HG02623 (cell line): ENCODE results near the gene LENEP.

Experiments used
- ATAC-seq: cut with Tn5 transposase; IDR thresholded peaks from one replicate; pipeline ENCODE4 v1.9.1; 2021; ENCODE audit warnings: moderate library complexity; ENCODE audit not compliant: unreplicated experiment

The LENEP gene

DNA sequence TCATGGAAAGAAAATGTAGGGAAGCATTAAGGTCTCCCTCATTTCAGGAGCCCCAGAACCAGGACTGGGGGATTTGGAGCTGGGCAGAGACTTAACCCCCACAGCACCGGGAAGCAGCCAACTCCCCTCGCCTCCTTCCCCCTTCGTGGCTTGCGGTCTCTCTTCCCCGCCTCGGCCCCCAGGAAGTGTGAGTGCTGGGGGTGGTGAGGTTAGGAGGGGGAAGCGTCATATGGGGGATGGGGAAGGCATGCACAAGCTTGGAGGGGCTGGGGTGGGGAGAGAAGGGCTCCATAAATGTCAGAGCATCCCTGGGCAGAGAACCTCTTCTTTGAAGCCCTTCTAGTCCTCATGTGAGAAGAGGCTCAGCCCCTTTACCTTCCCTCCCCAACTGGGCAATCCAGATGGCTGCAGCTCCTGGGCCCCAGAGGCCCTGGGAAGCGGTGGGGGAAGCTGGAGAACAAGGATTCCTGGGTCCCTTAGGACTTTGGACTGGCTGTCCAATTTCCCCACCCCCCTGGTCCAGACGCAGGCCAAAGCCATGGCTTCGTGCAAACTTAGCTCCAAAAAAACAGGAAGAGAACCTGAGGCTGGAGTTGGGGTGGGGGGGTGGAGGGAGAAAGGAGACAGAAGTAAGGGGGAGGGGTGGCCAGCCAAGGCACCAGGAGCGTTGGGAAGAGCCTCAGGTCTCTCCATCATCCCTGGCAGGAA is 17.0 kb downstream of the LENEP start:
- no peak for ATAC-seq

DNA sequence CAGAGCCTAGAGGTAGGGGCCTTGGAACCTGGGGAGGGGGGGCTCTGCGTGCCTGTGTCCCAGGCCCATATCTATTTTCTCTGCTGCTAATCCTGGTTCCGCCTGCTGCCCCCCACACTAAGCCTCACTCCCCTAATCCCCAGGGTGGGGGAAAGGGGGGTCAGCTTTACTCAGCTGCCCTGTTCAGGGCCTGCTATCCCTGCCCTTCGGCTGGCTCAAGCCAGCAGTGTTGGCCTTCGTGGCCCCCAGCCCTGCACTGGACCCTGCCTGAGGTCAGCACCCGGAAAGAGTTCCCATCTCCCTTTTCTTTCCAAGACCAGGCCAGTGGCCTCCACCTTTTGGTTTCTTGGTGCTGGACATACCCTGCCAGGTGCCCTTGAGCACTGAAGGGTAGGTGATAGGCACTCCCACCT is 17.6 kb downstream of the LENEP start:
- no peak for ATAC-seq

DNA sequence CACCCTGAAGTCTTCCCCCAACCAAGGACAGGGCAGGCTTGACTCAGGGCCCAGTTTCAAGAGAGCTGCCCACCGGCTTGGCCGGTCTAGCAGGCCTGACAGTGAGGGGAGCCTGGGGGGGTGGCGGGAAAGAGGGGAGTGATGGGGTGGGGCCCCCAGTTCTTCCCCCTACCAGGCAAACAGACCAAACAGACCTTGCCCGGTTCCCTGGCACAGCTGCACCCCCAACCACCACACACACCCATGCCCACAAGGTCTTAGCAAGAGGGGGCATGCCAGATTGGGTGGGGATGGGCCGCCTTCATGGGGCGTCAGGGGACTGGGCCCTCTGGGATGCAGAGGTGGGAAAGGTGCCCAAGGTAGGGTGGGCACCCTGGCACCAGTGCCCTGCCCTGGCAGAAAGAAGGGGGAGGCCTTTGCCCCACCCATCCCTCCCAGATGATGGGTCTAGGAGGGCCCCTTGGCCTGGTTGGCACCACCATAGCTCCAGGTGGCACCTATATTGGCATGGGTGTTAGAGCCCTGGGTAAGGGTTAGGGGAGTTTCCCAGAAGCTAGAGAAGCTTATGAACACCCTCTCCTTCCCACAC is 18.1 kb downstream of the LENEP start:
- ATAC-seq: no peak

DNA sequence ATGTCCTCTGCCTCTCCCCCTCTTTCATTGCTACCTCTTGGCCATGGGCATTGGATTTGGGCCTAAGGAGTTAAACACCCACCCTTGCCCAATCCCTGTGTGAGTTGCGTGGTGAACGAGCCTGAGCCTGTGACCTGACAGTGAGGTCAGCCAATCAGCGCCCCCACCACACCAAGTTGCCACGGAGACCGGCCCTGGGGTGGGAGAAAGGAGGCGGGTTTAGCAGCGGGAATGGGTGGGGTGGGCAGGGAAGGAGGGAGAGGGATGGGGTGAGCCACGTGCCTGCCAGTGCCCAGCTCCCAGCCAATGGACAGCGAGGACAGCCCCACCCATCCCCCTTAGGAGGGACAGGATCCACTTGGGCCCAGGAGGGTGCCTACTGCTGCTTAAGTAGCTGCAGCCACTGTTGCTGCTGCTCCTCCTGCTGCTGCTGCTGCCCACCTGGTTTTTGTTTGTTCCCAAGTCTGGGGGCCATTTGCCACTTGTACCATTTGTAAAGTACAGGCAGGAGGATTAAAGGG is 18.7 kb downstream of the LENEP start:
- ATAC-seq: no peak

DNA sequence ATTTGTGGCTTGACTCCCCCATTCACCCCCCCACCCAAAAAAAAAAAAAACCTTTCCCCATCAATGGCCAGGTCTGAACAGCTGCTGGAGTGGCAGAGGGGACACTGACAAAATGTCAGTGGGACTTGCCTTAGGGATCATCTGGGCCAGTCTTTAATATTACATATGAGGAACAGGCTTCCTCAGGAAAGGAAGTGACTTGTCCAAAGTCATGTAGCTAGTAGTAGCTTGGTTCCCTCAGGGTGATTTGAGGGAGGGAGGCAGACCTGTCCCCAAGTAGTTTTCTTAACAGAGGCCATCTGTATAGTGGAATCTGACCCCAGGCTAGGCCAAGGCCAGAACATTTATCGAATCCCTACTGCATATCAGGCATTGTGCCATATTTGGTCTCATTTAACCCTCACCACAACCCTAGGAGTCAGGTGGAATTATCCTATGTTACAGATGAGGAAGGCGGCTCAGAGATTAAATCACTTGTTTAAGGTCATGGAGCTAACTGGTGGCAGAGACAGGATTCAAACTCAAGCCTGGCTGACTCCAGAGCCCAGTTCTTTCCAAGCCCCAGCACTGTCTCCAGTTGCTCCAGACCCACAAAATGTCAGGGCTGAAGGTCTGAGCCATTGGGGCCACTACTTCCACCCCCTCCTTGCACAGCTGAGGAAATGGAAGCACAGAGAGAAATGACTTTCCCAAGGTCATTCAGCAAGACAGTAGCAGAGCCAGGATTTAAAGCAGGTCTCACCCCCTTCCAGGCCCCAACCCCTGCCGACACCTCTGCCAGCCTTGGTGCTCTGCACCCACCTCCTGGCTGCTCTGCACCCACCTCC is 19.6 kb downstream of the LENEP start:
- ATAC-seq: no peak

DNA sequence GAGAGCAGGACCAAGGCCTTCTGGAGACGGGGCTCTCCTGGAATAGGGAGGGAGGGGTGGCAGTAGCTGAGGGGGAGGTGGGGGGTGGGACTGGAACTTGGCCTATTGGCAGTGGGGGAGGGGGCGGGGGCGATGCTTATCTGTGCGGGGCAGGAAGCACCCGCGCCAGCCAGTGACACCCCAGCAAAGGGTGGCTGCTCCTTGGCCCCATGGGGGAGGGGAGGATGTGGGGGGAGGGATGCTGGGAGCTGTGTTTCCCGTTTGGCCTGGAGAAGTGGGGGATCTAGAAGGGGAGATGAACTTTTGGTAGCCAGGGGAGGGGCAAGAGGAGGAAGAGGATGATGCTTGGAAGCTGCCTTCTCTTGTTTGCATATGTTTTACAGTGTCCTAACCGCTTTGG is 20.2 kb downstream of the LENEP start:
- no peak for ATAC-seq

DNA sequence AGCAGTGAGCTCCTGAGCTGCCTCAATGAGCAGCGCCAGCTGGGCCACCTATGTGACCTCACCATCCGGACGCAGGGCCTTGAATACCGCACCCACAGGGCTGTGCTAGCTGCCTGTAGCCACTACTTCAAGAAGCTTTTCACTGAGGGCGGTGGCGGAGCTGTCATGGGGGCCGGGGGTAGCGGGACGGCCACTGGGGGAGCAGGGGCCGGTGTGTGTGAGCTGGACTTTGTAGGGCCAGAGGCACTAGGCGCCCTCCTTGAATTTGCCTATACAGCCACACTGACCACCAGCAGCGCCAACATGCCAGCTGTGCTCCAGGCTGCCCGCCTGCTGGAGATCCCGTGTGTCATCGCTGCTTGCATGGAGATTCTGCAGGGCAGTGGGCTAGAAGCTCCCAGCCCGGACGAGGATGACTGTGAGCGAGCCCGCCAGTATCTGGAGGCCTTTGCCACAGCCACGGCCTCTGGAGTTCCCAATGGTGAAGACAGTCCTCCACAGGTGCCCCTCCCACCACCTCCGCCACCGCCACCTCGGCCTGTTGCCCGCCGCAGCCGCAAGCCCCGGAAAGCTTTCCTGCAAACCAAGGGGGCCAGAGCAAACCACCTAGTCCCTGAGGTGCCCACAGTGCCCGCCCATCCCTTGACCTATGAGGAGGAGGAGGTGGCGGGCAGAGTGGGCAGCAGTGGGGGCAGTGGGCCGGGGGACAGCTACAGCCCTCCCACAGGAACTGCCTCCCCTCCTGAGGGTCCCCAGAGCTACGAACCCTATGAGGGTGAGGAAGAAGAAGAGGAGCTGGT is 21.5 kb downstream of the LENEP start:
- ATAC-seq: no peak

DNA sequence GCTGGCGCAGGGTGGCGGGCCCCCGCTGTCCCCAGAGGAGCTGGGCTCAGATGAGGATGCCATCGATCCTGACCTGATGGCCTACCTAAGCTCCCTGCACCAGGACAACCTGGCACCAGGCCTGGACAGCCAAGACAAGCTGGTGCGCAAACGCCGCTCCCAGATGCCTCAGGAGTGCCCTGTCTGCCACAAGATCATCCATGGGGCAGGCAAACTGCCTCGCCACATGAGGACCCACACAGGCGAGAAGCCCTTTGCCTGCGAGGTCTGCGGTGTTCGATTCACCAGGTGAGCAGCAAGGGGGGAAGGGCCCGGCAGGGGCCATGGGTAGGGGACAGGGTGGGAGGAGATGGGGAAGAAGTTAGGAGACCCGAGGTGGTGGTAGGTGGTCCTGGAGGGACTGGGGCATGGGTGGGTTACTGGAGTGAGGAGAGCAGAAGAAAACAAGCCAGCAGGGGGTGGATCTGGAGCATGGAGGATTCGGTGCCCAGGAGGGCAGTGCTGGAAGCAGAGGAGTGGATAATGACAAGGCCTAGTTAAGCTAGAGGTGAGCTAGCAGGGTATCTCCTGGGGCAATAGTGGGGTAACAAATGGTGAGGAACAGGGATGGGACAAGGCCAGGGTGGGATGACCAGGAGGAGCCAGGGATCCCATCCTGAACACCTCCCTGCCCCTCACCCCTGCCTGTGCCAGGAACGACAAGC is 22.3 kb downstream of the LENEP start:
- ATAC-seq: no peak

DNA sequence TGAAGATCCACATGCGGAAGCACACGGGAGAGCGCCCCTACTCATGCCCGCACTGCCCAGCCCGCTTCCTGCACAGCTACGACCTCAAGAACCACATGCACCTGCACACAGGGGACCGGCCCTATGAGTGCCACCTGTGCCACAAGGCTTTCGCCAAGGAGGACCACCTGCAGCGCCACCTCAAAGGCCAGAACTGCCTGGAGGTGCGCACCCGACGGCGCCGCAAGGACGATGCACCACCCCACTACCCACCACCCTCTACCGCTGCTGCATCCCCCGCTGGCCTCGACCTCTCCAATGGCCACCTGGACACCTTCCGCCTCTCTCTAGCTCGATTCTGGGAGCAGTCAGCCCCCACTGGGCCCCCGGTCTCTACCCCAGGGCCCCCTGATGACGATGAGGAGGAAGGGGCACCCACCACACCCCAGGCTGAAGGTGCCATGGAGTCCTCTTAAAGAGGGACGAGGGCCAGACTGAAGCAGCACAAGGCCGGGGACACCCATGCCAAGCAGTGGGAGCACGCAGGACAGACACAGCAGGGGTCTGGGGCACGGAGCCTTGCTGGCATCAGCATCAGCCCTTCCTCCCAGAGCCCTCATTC is 22.9 kb downstream of the LENEP start:
- ATAC-seq: no peak

DNA sequence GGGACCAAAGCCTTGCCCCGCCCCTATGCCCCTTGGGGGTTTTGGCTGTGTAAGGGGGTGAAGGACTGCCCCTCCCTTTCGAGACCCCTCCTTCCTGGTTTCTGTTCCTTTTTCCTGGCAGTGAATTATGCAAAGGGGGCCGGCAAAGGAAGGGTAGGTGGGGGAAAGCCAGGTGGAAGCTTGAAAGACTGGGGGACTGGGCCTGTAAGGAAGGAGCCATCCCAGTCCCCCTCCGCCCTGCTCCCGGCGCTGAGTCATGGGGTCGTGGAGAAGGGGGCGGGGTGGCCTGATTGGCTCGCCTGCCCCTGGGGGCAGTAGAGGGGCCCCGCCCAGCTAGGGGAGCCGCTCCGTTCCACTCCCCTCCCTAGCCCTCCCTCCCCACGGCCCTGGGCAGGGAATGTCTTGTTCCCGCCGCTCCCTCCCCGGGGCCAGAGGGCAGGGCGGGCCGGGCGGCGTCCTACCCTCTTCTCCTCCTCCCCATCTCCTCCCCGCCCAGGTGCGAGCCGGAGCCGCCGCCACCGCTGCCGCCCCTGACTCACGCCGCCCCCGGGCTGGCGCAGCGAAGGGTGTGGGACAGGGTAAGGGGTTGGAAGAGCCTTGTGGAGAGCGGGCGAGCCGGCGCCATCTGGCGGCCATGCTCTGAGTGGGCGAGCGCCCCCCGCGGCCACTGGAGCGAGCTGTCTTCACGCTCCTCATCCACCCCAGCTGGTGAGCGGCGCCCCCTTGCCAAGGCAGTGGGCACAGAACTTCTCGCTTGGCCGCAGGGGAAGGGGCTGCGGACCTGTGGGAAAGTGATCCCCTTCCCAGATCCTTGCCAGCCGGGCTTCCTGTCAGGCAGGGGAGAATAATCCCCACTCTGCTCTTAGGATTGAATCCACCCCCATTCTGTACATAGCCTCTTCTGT is 23.9 kb downstream of the LENEP start:
- peak; percentile 81 for ATAC-seq

DNA sequence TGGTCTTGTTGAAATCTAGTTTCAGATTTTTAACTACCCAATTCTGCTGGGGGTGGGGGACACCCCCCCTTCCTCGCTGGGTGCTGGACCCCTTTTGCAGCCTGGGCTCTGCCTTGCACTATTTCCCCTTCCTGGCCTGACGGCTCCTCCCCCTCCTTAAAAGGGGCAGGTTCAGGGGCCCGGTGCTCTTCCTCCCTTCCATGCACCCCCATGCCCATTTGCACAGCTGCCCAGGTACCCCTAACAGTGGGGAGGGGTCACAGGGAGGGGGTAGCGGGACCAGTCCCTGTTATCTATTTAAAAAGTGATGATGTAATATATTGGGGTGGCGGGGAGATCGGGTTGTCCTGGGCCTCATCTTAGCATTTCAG is 24.5 kb downstream of the LENEP start:
- ATAC-seq: no peak

DNA sequence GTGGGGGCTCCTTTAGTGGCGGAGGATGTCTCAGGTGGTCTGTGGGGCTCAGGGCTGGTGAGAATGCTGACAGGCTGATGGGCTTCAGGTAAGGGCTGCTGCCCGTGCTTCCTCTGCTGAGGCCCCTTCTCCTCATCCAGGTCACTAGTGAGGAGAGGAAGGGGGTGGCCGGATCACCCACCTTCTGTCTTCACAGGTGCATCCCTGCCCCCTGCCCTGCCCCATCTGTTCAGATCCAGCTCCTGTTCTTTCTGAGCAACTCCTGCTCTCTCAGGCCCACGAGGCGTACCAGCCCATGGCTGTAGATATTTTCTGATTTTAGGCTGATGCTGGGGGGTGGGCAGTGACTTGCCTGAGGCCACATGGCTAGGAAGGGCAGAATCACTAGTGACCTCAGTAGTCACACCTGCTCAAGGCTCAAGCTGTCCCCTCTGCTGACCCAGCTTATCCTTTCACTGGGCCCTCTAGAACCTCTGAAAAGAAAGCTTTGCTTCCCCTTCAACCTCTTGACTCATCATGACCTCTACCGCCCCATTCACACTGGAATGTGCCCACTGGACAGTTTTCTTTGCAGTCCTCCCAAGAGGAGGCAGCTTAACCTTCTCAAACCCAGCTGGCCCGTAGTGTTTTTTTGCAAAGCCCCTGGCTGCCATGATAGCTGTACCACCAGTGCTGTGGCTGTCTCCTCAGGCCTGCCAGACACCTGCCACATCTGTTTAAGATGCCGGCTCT is 25.4 kb downstream of the LENEP start:
- no peak for ATAC-seq

DNA sequence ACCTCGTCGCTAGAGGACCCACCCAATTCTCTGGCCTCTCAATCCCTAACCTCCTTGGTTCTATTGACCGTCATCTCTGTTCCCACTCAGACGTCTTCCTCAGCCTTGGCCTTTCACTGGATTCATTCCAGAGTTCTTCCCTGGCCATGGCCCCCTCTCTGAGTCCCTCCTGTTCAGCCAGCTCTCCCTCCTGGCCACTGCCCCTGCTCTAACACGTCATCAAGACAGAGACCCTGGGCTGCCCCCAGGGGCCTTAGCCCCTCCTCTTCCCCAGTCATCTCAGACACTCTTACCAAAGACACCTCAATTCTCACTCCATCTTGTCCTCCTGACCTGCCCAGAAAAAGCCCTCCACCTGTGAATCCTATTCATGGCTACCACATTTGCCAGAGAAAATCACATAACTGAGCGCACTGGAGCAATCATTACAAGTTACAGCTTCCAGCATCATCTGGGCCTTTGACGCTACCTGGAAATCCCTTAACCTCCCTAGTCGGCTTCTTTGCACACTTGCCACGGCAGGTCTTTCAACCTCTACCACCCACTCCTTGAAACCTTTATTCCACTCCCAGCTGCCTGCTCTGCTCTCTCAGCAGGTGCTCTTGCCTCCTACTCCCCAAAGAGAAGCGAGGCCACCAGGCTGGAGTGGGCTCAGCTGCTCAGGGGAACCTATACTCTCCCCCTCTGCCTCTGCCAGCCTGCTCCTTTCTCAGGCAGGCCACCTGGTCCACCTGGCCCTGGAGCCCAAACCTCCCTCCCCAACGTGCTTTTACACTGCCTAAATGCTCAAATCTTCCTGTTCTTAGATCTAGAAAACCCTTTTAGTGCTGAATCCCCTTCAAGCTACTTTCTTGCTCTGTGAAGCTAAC is 26.2 kb downstream of the LENEP start:
- no peak for ATAC-seq

DNA sequence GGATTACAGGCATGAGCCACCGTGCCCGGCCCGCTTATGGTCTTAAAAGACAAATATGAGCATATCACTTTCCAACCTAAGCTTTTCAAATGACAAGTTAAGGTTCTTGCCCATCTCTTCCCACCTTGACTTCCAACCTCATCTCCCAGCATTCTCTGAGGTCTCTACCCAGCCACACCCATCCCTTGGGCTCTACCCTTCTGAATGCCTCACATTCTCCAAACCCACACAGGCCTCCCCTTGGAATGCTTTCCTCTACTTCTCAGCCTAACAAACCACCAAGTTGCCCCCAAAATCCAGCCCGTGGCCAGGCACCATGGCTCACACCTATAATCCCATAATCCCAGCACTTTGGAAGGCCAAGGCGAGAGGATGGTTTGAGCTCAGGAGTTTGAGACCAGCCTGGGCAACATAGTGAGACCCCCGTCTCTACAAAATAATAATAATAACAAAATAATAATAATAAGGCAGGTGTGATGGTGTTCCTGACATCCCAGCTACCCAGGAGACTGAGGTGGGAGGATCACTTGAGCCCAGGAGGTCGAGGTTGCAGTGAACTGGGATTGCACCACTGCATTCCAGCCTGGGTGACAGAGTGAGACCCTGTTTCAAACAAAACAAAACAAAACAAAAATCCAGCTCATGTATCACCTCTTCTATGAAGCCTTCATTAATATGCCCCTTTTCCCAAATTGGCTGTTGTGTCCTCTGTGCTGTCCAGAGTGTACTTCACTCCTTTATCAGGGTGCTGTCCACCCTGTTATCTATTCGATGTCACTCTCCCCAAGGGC is 28.9 kb downstream of the LENEP start:
- no peak for ATAC-seq

DNA sequence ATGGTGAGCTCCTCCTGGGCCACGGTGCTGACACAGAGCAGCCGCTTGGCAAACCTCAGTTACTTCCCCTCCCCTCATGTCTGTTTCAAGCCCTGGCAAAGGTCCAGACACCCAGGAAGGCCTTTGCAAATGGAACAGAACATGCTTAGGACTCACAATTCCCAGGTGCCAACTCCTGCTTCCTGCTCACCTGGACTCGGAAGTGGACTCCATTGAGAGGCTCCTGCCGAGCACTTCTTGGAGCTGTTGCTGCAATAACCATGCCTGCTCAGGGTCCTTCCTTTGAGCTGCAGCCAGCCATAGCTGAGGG is 29.5 kb downstream of the LENEP start:
- ATAC-seq: no peak

DNA sequence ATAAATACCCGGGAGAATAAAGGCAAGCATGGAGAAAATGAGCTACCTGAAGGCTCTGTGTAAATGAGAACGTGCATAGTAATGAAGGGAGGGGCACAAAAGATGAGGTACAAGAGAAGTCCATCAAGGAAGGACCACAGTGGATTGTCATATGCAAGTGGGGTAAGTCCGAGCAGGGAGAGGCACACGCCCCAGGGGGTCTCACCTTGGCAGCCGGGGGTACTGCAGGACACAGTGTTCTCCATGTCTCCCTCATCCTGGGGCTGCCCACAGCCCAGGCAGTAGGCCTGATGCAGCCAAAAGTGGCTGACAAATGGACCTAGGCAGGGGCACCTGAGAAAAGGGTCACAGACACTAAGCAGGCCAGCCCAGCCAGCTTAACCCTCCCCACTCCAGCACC is 30.2 kb downstream of the LENEP start:
- ATAC-seq: no peak

DNA sequence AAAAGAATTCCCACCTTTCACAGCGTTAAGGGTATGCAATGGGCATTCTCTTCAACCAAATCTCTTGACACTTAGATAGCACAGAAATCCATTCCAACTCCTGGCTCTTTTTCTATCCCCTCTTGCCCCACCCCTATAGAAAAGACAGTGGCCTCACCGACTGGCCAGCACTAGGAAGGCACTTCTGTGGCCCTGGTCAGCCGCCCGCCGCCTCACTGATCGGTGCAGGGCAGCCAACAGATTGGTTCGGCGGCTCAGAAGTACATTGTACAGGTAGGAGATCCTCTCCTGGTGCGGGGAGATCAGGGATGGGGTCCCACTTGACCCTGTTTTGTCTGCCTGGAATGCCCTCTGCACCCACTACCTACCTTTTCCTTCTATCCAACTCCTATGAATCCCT is 30.9 kb downstream of the LENEP start:
- ATAC-seq: no peak
